ENCODE measurements around the gene LTBR. TPM values are rescaled to one million over a fixed set of nuclear protein-coding genes. Genes with fewer than 3 reads are reported as not detected.

Gene LTBR
- total RNA-seq, 1 donor from 2014 or later = 1.7 TPM

- Mint-ChIP-seq H3K27me3 (ENCODE audit: low read depth) (no peaks in the 10 kb centered on the region), H3K27ac (ENCODE audit: unreplicated experiment) (no peak overlapping the region), H3K4me3 (no peak overlapping the region), H3K4me1 (no peaks in the 10 kb centered on the region), H3K9me3 (no peaks in the 10 kb centered on the region), H3K36me3 (ENCODE audit: low read depth) (no peaks in the 10 kb centered on the region)
- no peak for DNase-seq (ENCODE audit: low read depth, low spot score)
- TF ChIP-seq, protein P1, sequence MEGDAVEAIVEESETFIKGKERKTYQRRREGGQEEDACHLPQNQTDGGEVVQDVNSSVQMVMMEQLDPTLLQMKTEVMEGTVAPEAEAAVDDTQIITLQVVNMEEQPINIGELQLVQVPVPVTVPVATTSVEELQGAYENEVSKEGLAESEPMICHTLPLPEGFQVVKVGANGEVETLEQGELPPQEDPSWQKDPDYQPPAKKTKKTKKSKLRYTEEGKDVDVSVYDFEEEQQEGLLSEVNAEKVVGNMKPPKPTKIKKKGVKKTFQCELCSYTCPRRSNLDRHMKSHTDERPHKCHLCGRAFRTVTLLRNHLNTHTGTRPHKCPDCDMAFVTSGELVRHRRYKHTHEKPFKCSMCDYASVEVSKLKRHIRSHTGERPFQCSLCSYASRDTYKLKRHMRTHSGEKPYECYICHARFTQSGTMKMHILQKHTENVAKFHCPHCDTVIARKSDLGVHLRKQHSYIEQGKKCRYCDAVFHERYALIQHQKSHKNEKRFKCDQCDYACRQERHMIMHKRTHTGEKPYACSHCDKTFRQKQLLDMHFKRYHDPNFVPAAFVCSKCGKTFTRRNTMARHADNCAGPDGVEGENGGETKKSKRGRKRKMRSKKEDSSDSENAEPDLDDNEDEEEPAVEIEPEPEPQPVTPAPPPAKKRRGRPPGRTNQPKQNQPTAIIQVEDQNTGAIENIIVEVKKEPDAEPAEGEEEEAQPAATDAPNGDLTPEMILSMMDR (conservative IDR thresholded peaks at IDR 0.05) = no peak
These were observed 31.5 kb upstream of the LTBR start for GRCh38 chr12:6352193-6353173.

- Mint-ChIP-seq H3K36me3 (ENCODE audit: low read depth) (no peaks in the 10 kb centered on the region), H3K4me3 (no peak overlapping the region), H3K27me3 (ENCODE audit: low read depth) (no peaks in the 10 kb centered on the region), H3K27ac (ENCODE audit: unreplicated experiment) (no peak overlapping the region), H3K9me3 (no peaks in the 10 kb centered on the region), H3K4me1 (no peaks in the 10 kb centered on the region)
- TF ChIP-seq, protein P1 (conservative IDR thresholded peaks at IDR 0.05) = no peak
- no peak for DNase-seq (ENCODE audit: low read depth, low spot score)
These were observed 29.2 kb upstream of the LTBR start for GRCh38 chr12:6354495-6355393.

DNA sequence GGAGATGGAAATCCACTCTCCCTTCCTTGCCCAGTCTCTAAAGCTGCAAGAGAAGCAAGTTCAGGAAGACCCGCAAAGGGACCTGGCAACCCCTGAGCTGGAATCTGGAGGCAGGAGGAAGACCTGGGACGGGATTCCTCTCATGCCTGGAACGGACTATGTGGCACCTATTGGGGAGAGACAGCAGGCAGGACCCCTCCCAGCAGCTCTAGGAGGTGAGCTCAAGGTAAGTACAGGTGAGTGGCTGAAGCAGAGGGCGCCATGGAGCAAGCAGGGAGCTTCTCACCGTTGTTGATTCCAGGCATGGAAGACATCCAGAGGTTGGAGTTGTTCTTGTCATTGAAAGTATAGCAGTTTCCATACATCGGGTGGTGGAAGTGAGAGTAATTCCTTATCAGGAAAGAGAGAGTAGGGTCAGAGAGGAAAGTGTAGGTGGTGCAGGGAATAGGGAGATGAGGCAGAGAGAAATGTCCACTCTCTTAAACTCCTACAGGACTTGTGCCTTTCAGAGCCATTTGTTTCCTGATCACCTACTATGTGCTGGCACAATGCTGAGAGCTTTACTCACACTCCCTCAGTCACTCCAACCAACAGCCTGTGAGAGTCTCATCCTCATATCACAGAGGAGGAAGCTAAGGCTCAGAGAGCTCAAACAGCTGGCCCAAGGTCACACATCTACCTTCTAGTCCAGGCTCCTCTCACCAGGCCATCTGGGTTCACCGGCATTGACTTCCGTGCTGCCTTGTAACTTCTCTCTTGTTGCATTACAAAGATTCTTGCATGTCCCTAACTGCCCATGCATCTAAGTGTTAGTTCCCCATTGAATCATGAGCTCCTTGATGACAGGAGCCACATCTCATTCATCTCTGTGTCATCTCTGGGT is 28.2 kb upstream of the LTBR start:
- H3K36me3 Mint-ChIP-seq (ENCODE audit: low read depth) = no peaks in the 10 kb centered on the region
- H3K9me3 Mint-ChIP-seq = no peaks in the 10 kb centered on the region
- no peak for DNase-seq (ENCODE audit: low read depth, low spot score)
- no peaks in the 10 kb centered on the region for H3K4me1 Mint-ChIP-seq
- TF ChIP-seq, protein P1 (conservative IDR thresholded peaks at IDR 0.05) = no peak
- peak overlapping the region; percentile 78 for H3K27ac Mint-ChIP-seq (ENCODE audit: unreplicated experiment)
- H3K4me3 Mint-ChIP-seq = no peak overlapping the region
- H3K27me3 Mint-ChIP-seq (ENCODE audit: low read depth) = no peaks in the 10 kb centered on the region

- no peak overlapping the region for H3K4me3 Mint-ChIP-seq
- no peaks in the 10 kb centered on the region for H3K27me3 Mint-ChIP-seq (ENCODE audit: low read depth)
- H3K27ac Mint-ChIP-seq (ENCODE audit: unreplicated experiment) = no peak overlapping the region
- DNase-seq (ENCODE audit: low read depth, low spot score) = no peak
- H3K9me3 Mint-ChIP-seq = no peaks in the 10 kb centered on the region
- TF ChIP-seq, protein P1 (conservative IDR thresholded peaks at IDR 0.05) = no peak
- H3K36me3 Mint-ChIP-seq (ENCODE audit: low read depth) = no peaks in the 10 kb centered on the region
- no peaks in the 10 kb centered on the region for H3K4me1 Mint-ChIP-seq
These were observed 27.6 kb upstream of the LTBR start for GRCh38 chr12:6356374-6356820.

DNA sequence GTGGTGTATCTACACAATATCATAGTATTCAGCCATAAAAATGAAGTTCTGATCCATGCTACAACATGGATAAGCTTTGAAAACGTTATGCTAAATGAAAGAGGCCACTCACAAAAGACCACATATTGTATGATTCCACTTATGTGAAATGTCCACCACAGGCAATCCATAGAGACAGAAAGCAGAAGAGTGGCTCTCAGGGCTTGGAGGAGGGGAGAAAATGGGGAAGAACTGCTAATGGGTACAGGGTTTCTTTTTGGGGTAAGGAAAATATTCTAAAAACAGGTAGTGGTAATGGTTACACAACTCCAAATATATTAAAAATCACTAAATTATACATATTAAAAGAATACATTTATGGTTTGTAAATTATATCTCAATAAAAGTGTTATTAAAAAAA is 25.1 kb upstream of the LTBR start:
- no peak for DNase-seq (ENCODE audit: low read depth, low spot score)
- Mint-ChIP-seq H3K36me3 (ENCODE audit: low read depth) (no peaks in the 10 kb centered on the region), H3K4me3 (no peak overlapping the region), H3K27ac (ENCODE audit: unreplicated experiment) (no peak overlapping the region), H3K27me3 (ENCODE audit: low read depth) (no peaks in the 10 kb centered on the region), H3K4me1 (no peaks in the 10 kb centered on the region), H3K9me3 (no peaks in the 10 kb centered on the region)
- TF ChIP-seq, protein P1 (conservative IDR thresholded peaks at IDR 0.05) = no peak
